GM23338 (cell line): ENCODE measurements around the gene DEPDC5. TPM values are rescaled to one million over a fixed set of nuclear protein-coding genes. Genes with fewer than 3 reads are reported as not detected.

Experiments
- ATAC-seq: fragments of 200-7000 bp; cut with Tn5 transposase; 3 replicates; pipeline ENCODE4 v1.9.1; 2020
- DNase-seq: peaks from one replicate; pipeline ENCODE4 v3.0.0-alpha.2; 2015; ENCODE audit warnings: low spot score
- H2AFZ ChIP-seq: fragments of 200-600 bp; sonication (generic); 2 replicates; pipeline ENCODE4 v1.8.0; 2016; ENCODE audit warnings: antibody characterized with exemption, mild to moderate bottlenecking, moderate library complexity
- H3F3A ChIP-seq: fragments of 200-600 bp; sonication (generic); replicated peaks from 2 replicates; pipeline ENCODE4 v1.8.0; 2017; ENCODE audit warnings: antibody characterized with exemption, mixed run types, low read depth
- H3K27ac ChIP-seq: fragments of 200-600 bp; sonication (generic); 2 replicates; pipeline ENCODE4 v1.6.1; 2016; ENCODE audit warnings: low read depth
- H3K27me3 ChIP-seq: fragments of 200-600 bp; sonication (generic); 2 replicates; pipeline ENCODE4 v1.8.0; 2016; ENCODE audit warnings: mild to moderate bottlenecking, mixed run types, moderate library complexity; ENCODE audit not compliant: insufficient read depth
- H3K36me3 ChIP-seq: fragments of 200-600 bp; sonication (generic); 2 replicates; pipeline ENCODE4 v1.8.0; 2016; ENCODE audit warnings: mild to moderate bottlenecking; ENCODE audit not compliant: insufficient read depth
- H3K4me1 ChIP-seq: fragments of 200-600 bp; sonication (generic); 2 replicates; pipeline ENCODE4 v1.8.0; 2016; ENCODE audit warnings: mild to moderate bottlenecking, moderate library complexity; ENCODE audit not compliant: insufficient read depth
- H3K4me2 ChIP-seq: fragments of 200-600 bp; sonication (generic); 2 replicates; pipeline ENCODE4 v1.7.1; 2017; ENCODE audit warnings: mixed run types
- H3K4me3 ChIP-seq: fragments of 200-600 bp; sonication (generic); 2 replicates; pipeline ENCODE4 v1.6.1; 2016; ENCODE audit warnings: mixed run types
- H3K79me2 ChIP-seq: fragments of 200-600 bp; sonication (generic); replicated peaks from 2 replicates; pipeline ENCODE4 v1.8.0; 2017; ENCODE audit warnings: mild to moderate bottlenecking; ENCODE audit not compliant: insufficient read depth
- H3K9me2 ChIP-seq: fragments of 200-600 bp; sonication (generic); 2 replicates; pipeline ENCODE4 v1.8.0; 2017; ENCODE audit not compliant: insufficient read depth
- H4K20me1 ChIP-seq: fragments of 200-600 bp; sonication (generic); replicated peaks from 2 replicates; pipeline ENCODE4 v1.8.0; 2017; ENCODE audit warnings: mild to moderate bottlenecking; ENCODE audit not compliant: insufficient read depth
- H3K27ac Mint-ChIP-seq: 2 replicates; pipeline ENCODE4 v1.8.0; 2020; ENCODE audit warnings: inconsistent platforms, mild to moderate bottlenecking, moderate library complexity, mixed read lengths
- H3K27me3 Mint-ChIP-seq: 3 replicates; pipeline ENCODE4 v1.8.0; 2022; ENCODE audit warnings: low read depth, mild to moderate bottlenecking, moderate library complexity, mixed read lengths, inconsistent platforms; ENCODE audit not compliant: insufficient read depth, poor library complexity
- H3K36me3 Mint-ChIP-seq: 3 replicates; pipeline ENCODE4 v1.8.0; 2021; ENCODE audit warnings: low read depth, mild to moderate bottlenecking, inconsistent platforms, moderate library complexity, mixed read lengths
- H3K4me1 Mint-ChIP-seq: 3 replicates; pipeline ENCODE4 v1.8.0; 2020; ENCODE audit warnings: mild to moderate bottlenecking, inconsistent platforms, mixed read lengths
- H3K4me3 Mint-ChIP-seq: 3 replicates; pipeline ENCODE4 v1.8.0; 2021; ENCODE audit warnings: moderate library complexity, mild to moderate bottlenecking, inconsistent platforms, mixed read lengths
- H3K9me3 Mint-ChIP-seq: 3 replicates; pipeline ENCODE4 v1.8.0; 2020; ENCODE audit warnings: moderate library complexity, mild to moderate bottlenecking, inconsistent platforms, mixed read lengths
- CREB1 ChIP-seq: fragments of 250-450 bp; sonication (Bioruptor Pico); IDR thresholded peaks from 2 replicates; pipeline ENCODE4 v1.5.0; 2020; ENCODE audit warnings: low read depth, mild to moderate bottlenecking, moderate library complexity
- CTCF ChIP-seq, 2 experiments: fragments of 200-600 bp in 1 of 2; sonication (generic) in 1 of 2; conservative IDR thresholded peaks; 2 replicates each; pipeline versions ENCODE4 v1.5.1 to v1.6.1; 2016 to 2017; ENCODE audit warnings: antibody characterized with exemption in 2 of 2, low read depth in 2 of 2, mild to moderate bottlenecking in 2 of 2, moderate library complexity in 1 of 2
- ETS1 ChIP-seq: IDR thresholded peaks from 2 replicates; pipeline ENCODE4 v1.6.1; 2016; ENCODE audit warnings: antibody characterized with exemption
- EZH2 ChIP-seq: fragments of 200-600 bp; sonication (generic); IDR thresholded peaks from one replicate; pipeline ENCODE4 v1.8.0; 2017; ENCODE audit warnings: antibody characterized with exemption, mild to moderate bottlenecking, low read depth; ENCODE audit not compliant: unreplicated experiment
- EZH2phosphoT487 ChIP-seq: fragments of 200-600 bp; sonication (generic); IDR thresholded peaks from one replicate; pipeline ENCODE4 v1.8.1; 2018; ENCODE audit warnings: antibody characterized with exemption; ENCODE audit not compliant: unreplicated experiment
- JUNB ChIP-seq: IDR thresholded peaks from one replicate; pipeline ENCODE4 v1.6.1; 2016; ENCODE audit warnings: antibody characterized with exemption; ENCODE audit not compliant: unreplicated experiment
- NANOG ChIP-seq: IDR thresholded peaks from 2 replicates; pipeline ENCODE4 v1.6.1; 2016; ENCODE audit warnings: antibody characterized with exemption, borderline replicate concordance
- POLR2AphosphoS5 ChIP-seq: IDR thresholded peaks from 2 replicates; pipeline ENCODE4 v1.6.1; 2016; ENCODE audit warnings: antibody characterized with exemption, low read depth
- REST ChIP-seq: IDR thresholded peaks from one replicate; pipeline ENCODE4 v1.6.1; 2018; ENCODE audit warnings: antibody characterized with exemption; ENCODE audit not compliant: unreplicated experiment
- STAT1 ChIP-seq: IDR thresholded peaks from one replicate; pipeline ENCODE4 v1.6.1; 2016; ENCODE audit warnings: antibody characterized with exemption; ENCODE audit not compliant: unreplicated experiment
- ZNF114 ChIP-seq: fragments of 250-450 bp; sonication (Bioruptor Pico); IDR thresholded peaks from 2 replicates; pipeline ENCODE4 v1.5.0; 2020; ENCODE audit warnings: mild to moderate bottlenecking, moderate library complexity
- ZNF331 ChIP-seq: fragments of 250-450 bp; sonication (Bioruptor Pico); IDR thresholded peaks from 2 replicates; pipeline ENCODE4 v1.5.0; 2020; ENCODE audit warnings: low read depth, mild to moderate bottlenecking, moderate library complexity
- ZNF462 ChIP-seq: fragments of 250-450 bp; sonication (Bioruptor Pico); IDR thresholded peaks from 2 replicates; pipeline ENCODE4 v1.5.0; 2020; ENCODE audit warnings: mild to moderate bottlenecking, moderate library complexity
- polyA plus RNA-seq: library from polyadenylated mRNA; unstranded; fragments of >200 nt; fragmentation: Nextera tagmentation; extraction: Ambion mirVana; gene quantifications from 2 replicates; pipeline ENCODE4 v1.2.1, GENCODE V29; 2016
- total RNA-seq: library from RNA; depleted of rRNA; stranded (reverse); fragments of >200 nt; shearing (Covaris generic); gene quantifications from 2 replicates; pipeline ENCODE4 v1.2.3, GENCODE V29; 2014

DEPDC5 gene
- total and polyA plus RNA-seq, 2 experiments from 2014 or later = 18.7 to 19.7 TPM

- H3K9me3 Mint-ChIP-seq = no peaks in the 10 kb centered on the region
- Histone ChIP-seq H3K36me3 (no peaks in the 10 kb centered on the region; the same call in 1 of the 2 replicates), H3K9me2 (no peaks in the 10 kb centered on the region), H3K27me3 (no peaks in the 10 kb centered on the region), H3K79me2 (no peaks in the 10 kb centered on the region), H3K27ac (no peak overlapping the region), H3K4me1 (no peaks in the 10 kb centered on the region), H3K4me2 (no peak overlapping the region), H4K20me1 (no peaks in the 10 kb centered on the region; the same call in none of the 2 replicates), H3F3A (no peaks in the 10 kb centered on the region), H2AFZ (no peak overlapping the region), H3K4me3 (no peak overlapping the region)
- TF ChIP-seq CREB1 (CRISPR knock-in tag) (no peak), EZH2 (no peak), STAT1 (no peak), ZNF462 (no peak), JUNB (no peak), ZNF114 (CRISPR knock-in tag) (no peak), EZH2phosphoT487 (no peak), ETS1 (no peak), REST (no peak), POLR2AphosphoS5 (no peak), ZNF331 (CRISPR knock-in tag) (no peak), CTCF (conservative IDR thresholded peaks at IDR 0.05; ENCODE audit: low read depth in 2 of 2) (no peak), NANOG (no peak)
- ATAC-seq (no peak), DNase-seq (no peak)
- H3K27me3 Mint-ChIP-seq = peaks cover 2% of the 10 kb centered on the region
- H3K4me1 Mint-ChIP-seq = no peaks in the 10 kb centered on the region
- H3K36me3 Mint-ChIP-seq = peaks cover 1% of the 10 kb centered on the region; the same call in 2 of the 3 replicates
- no peak overlapping the region for H3K4me3 Mint-ChIP-seq
- no peak overlapping the region for H3K27ac Mint-ChIP-seq
These were observed 130.2 kb downstream of the DEPDC5 start for GRCh38 chr22:31883989-31884388.
